Neuronal stem cell (in vitro differentiated cells): Measurements from ENCODE around the gene ERC2.

Source experiments
- DNase-seq: peaks from one replicate; pipeline ENCODE4 v3.0.0-alpha.2; 2013; ENCODE audit warnings: low spot score
- H2AFZ ChIP-seq: one replicate; pipeline ENCODE4 v1.6.1; 2013; ENCODE audit warnings: mild to moderate bottlenecking, low read length, inconsistent platforms
- H2AK5ac ChIP-seq: 2 replicates; pipeline ENCODE4 v1.6.1; 2013; ENCODE audit warnings: low read depth, mild to moderate bottlenecking, inconsistent platforms, low read length, moderate library complexity, mixed read lengths
- H2BK120ac ChIP-seq: 2 replicates; pipeline ENCODE4 v1.6.1; 2013; ENCODE audit warnings: low read depth, mild to moderate bottlenecking, inconsistent platforms, low read length, moderate library complexity, mixed read lengths
- H2BK12ac ChIP-seq: one replicate; pipeline ENCODE4 v1.6.1; 2013; ENCODE audit warnings: low read length, inconsistent platforms
- H2BK15ac ChIP-seq: 2 replicates; pipeline ENCODE4 v1.6.1; 2013; ENCODE audit warnings: mild to moderate bottlenecking, low read length, inconsistent platforms, mixed read lengths
- H2BK5ac ChIP-seq: one replicate; pipeline ENCODE4 v1.6.1; 2013; ENCODE audit warnings: inconsistent platforms, mild to moderate bottlenecking, low read length, moderate library complexity
- H3K14ac ChIP-seq: one replicate; pipeline ENCODE4 v1.6.1; 2013; ENCODE audit warnings: low read length, inconsistent platforms
- H3K18ac ChIP-seq: 2 replicates; pipeline ENCODE4 v1.6.1; 2013; ENCODE audit warnings: low read length, inconsistent platforms
- H3K23ac ChIP-seq: 2 replicates; pipeline ENCODE4 v1.6.1; 2013; ENCODE audit warnings: low read depth, mild to moderate bottlenecking, mixed read lengths, low read length, inconsistent platforms; ENCODE audit not compliant: poor library complexity
- H3K27ac ChIP-seq: replicated peaks from 3 replicates; pipeline ENCODE4 v1.5.1; 2013; ENCODE audit warnings: low read length, inconsistent platforms
- H3K27me3 ChIP-seq, 3 experiments: 2 replicates each; pipeline ENCODE4 v1.6.1; 2013; ENCODE audit warnings: low read length in 3 of 3, mild to moderate bottlenecking in 2 of 3, inconsistent platforms in 1 of 3, low read depth in 1 of 3, mixed read lengths in 1 of 3, moderate library complexity in 1 of 3; ENCODE audit not compliant: control insufficient read depth in 3 of 3, insufficient read depth in 3 of 3
- H3K36me3 ChIP-seq, 2 donors: replicated peaks in 1 of 2; 2 replicates each; pipeline ENCODE4 v1.6.1; 2013; ENCODE audit warnings: low read length in 2 of 2; ENCODE audit not compliant: control insufficient read depth in 2 of 2, insufficient read depth in 2 of 2
- H3K4ac ChIP-seq: 2 replicates; pipeline ENCODE4 v1.6.1; 2013; ENCODE audit warnings: inconsistent platforms, mild to moderate bottlenecking, low read length, moderate library complexity
- H3K4me1 ChIP-seq, 2 donors: 1 replicate in 1 of 2; 2 replicates in 1 of 2; pipeline ENCODE4 v1.6.1; 2013; ENCODE audit warnings: low read length in 2 of 2, low read depth in 1 of 2; ENCODE audit not compliant: control insufficient read depth in 2 of 2, insufficient read depth in 1 of 2
- H3K4me2 ChIP-seq: one replicate; pipeline ENCODE4 v1.6.1; 2013; ENCODE audit warnings: mild to moderate bottlenecking, low read length, inconsistent platforms; ENCODE audit not compliant: insufficient read depth, poor library complexity, severe bottlenecking
- H3K4me3 ChIP-seq, 2 donors: 2 replicates each; pipeline ENCODE4 v1.5.1; 2013; ENCODE audit warnings: low read length in 2 of 2, mild to moderate bottlenecking in 2 of 2, inconsistent platforms in 1 of 2, moderate library complexity in 1 of 2
- H3K79me1 ChIP-seq: one replicate; pipeline ENCODE4 v1.6.1; 2013; ENCODE audit warnings: low read depth, mild to moderate bottlenecking, inconsistent platforms, low read length, moderate library complexity
- H3K9ac ChIP-seq: one replicate; pipeline ENCODE4 v1.6.1; 2013; ENCODE audit warnings: mild to moderate bottlenecking, low read depth, low read length, inconsistent platforms; ENCODE audit not compliant: poor library complexity
- H3K9me3 ChIP-seq, 2 donors: replicated peaks in 1 of 2; 2 replicates each; pipeline versions ENCODE3 to v1.6.1; 2013; ENCODE audit warnings: low read length in 2 of 2, mild to moderate bottlenecking in 2 of 2, inconsistent platforms in 1 of 2, low read depth in 1 of 2, mixed read lengths in 1 of 2, moderate library complexity in 1 of 2; ENCODE audit not compliant: control insufficient read depth in 2 of 2, insufficient read depth in 1 of 2
- H4K8ac ChIP-seq: one replicate; pipeline ENCODE4 v1.6.1; 2013; ENCODE audit warnings: low read depth, mild to moderate bottlenecking, inconsistent platforms, low read length, moderate library complexity
- H4K91ac ChIP-seq: one replicate; pipeline ENCODE4 v1.6.1; 2013; ENCODE audit warnings: low read length, low read depth, mild to moderate bottlenecking, inconsistent platforms; ENCODE audit not compliant: poor library complexity
- WGBS, 2 donors: extraction: QIAGEN DNeasy Blood & Tissue Kit; methylation state at CpG; one replicate each; pipeline ENCODE4 v1.1.7; 2013; ENCODE audit warnings: missing lambda C conversion rate in 2 of 2, mixed read lengths in 1 of 2; ENCODE audit not compliant: insufficient read length in 2 of 2, insufficient replicate concordance in 1 of 2; ENCODE audit errors: extremely low coverage in 2 of 2; 5-methylcytosine and 5-hydroxymethylcytosine counted together

ERC2 gene

GRCh38 chr3:55477306-55478303, 990.7 kb downstream of the ERC2 start:
- no peak overlapping the region for H2BK12ac ChIP-seq
- H3K79me1 ChIP-seq = no peaks in the 10 kb centered on the region
- no peak overlapping the region for H3K27ac ChIP-seq
- no peak overlapping the region for H2AK5ac ChIP-seq
- no peak overlapping the region for H2BK15ac ChIP-seq
- no peak overlapping the region for H3K18ac ChIP-seq
- H4K8ac ChIP-seq = no peak overlapping the region
- H2BK120ac ChIP-seq = no peak overlapping the region
- peaks cover 0 to 92% of the 10 kb centered on the region in 2 donors for H3K36me3 ChIP-seq
- H4K91ac ChIP-seq = no peak overlapping the region
- no peak for DNase-seq
- H3K4me1 ChIP-seq = peaks cover 0 to 9% of the 10 kb centered on the region in 2 donors
- WGBS, 2 donors = no CpG with 5 or more reads among the region's 9 CpGs
- no peak overlapping the region for H3K14ac ChIP-seq
- H3K4ac ChIP-seq = no peak overlapping the region
- H2BK5ac ChIP-seq = no peak overlapping the region
- no peaks in the 10 kb centered on the region for H3K9me3 ChIP-seq
- H3K27me3 ChIP-seq = peaks cover 0 to 41% (median 7%) of the 10 kb centered on the region in 3 experiments
- H3K4me3 ChIP-seq = no peak overlapping the region
- H3K23ac ChIP-seq = no peak overlapping the region
- H3K4me2 ChIP-seq = no peak overlapping the region
- H3K9ac ChIP-seq = no peak overlapping the region
- no peak overlapping the region for H2AFZ ChIP-seq

GRCh38 chr3:55476515-55476914, 991.8 kb downstream of the ERC2 start:
- H3K27me3 ChIP-seq = peaks cover 0 to 30% (median under 1%) of the 10 kb centered on the region in 3 experiments
- DNase-seq = no peak
- H3K4me2 ChIP-seq = no peak overlapping the region
- no peak overlapping the region for H2AFZ ChIP-seq
- no peaks in the 10 kb centered on the region for H3K9me3 ChIP-seq
- no peak overlapping the region for H2AK5ac ChIP-seq
- H3K14ac ChIP-seq = no peak overlapping the region
- no peak overlapping the region for H3K18ac ChIP-seq
- H2BK12ac ChIP-seq = no peak overlapping the region
- H3K79me1 ChIP-seq = no peaks in the 10 kb centered on the region
- no peak overlapping the region for H3K4me3 ChIP-seq
- no peak overlapping the region for H4K8ac ChIP-seq
- no CpG with 5 or more reads among the region's 3 CpGs for WGBS, 2 donors
- H2BK120ac ChIP-seq = no peak overlapping the region
- peaks cover 0 to 1% of the 10 kb centered on the region in 2 donors for H3K4me1 ChIP-seq
- peaks cover 0 to 94% of the 10 kb centered on the region in 2 donors for H3K36me3 ChIP-seq
- H2BK5ac ChIP-seq = no peak overlapping the region
- H3K23ac ChIP-seq = no peak overlapping the region
- H3K9ac ChIP-seq = no peak overlapping the region
- H3K27ac ChIP-seq = no peak overlapping the region
- H3K4ac ChIP-seq = no peak overlapping the region
- H4K91ac ChIP-seq = no peak overlapping the region
- H2BK15ac ChIP-seq = no peak overlapping the region

GRCh38 chr3:55474213-55474632, 994.0 kb downstream of the ERC2 start:
- H3K4me3 ChIP-seq = peak overlapping the region in 1 of 2 donors; percentile 46
- no peaks in the 10 kb centered on the region for H3K4me1 ChIP-seq
- H3K27ac ChIP-seq = no peak overlapping the region
- H2BK120ac ChIP-seq = no peak overlapping the region
- no peak overlapping the region for H2BK5ac ChIP-seq
- no peak overlapping the region for H3K23ac ChIP-seq
- peaks cover 0 to 11% (median 0%) of the 10 kb centered on the region in 3 experiments for H3K27me3 ChIP-seq
- H3K18ac ChIP-seq = no peak overlapping the region
- peak overlapping the region; percentile 65 for H3K4me2 ChIP-seq
- H3K79me1 ChIP-seq = no peaks in the 10 kb centered on the region
- H3K9ac ChIP-seq = peak overlapping the region; percentile 64
- no peak overlapping the region for H3K4ac ChIP-seq
- peak overlapping the region; percentile 1 for H3K14ac ChIP-seq
- H4K91ac ChIP-seq = no peak overlapping the region
- no CpG with 5 or more reads among the region's 44 CpGs for WGBS, 2 donors
- no peak overlapping the region for H2BK15ac ChIP-seq
- DNase-seq = peak; percentile 20
- H2BK12ac ChIP-seq = no peak overlapping the region
- no peak overlapping the region for H4K8ac ChIP-seq
- peaks cover 0 to 96% of the 10 kb centered on the region in 2 donors for H3K36me3 ChIP-seq
- H2AK5ac ChIP-seq = no peak overlapping the region
- no peak overlapping the region for H2AFZ ChIP-seq
- no peaks in the 10 kb centered on the region for H3K9me3 ChIP-seq

GRCh38 chr3:55473788-55474187, 994.5 kb downstream of the ERC2 start:
- no CpG with 5 or more reads among the region's 6 CpGs for WGBS, 2 donors
- Histone ChIP-seq H3K4ac (no peak overlapping the region), H3K36me3 (peaks cover 0 to 96% of the 10 kb centered on the region in 2 donors)

More at GRCh38 chr3:55473788-55474187, 994.5 kb downstream of the ERC2 start:
- H3K18ac ChIP-seq = no peak overlapping the region
- H3K79me1 ChIP-seq = no peaks in the 10 kb centered on the region
- no peak overlapping the region for H3K4me3 ChIP-seq
- no peak overlapping the region for H2BK12ac ChIP-seq
- H2AFZ ChIP-seq = no peak overlapping the region
- H3K4me1 ChIP-seq = no peaks in the 10 kb centered on the region
- H3K9ac ChIP-seq = no peak overlapping the region
- no peak overlapping the region for H2AK5ac ChIP-seq
- H3K23ac ChIP-seq = no peak overlapping the region
- H3K4me2 ChIP-seq = peak overlapping the region; percentile 65
- peaks cover 0 to 11% (median 0%) of the 10 kb centered on the region in 3 experiments for H3K27me3 ChIP-seq
- DNase-seq = no peak
- H3K27ac ChIP-seq = no peak overlapping the region
- H3K14ac ChIP-seq = no peak overlapping the region
- H2BK5ac ChIP-seq = no peak overlapping the region
- no peak overlapping the region for H4K8ac ChIP-seq
- H4K91ac ChIP-seq = no peak overlapping the region
- no peaks in the 10 kb centered on the region for H3K9me3 ChIP-seq
- H2BK120ac ChIP-seq = no peak overlapping the region
- H2BK15ac ChIP-seq = no peak overlapping the region
